Esophagus squamous epithelium (tissue), 4 donors: ENCODE measurements around the gene OAT.

Source experiments
- CTCF ChIP-seq, 6 experiments: fragments of 450-650 bp in 4 of 6; fragments of 200-600 bp in 2 of 6; sonication (generic) in 2 of 6; IDR thresholded peaks; one replicate each; pipeline ENCODE4 v1.5.1; 2016 to 2019; ENCODE audit warnings: antibody characterized with exemption in 6 of 6, mild to moderate bottlenecking in 4 of 6, moderate library complexity in 4 of 6
- POLR2A ChIP-seq, 4 donors: fragments of 450-650 bp; IDR thresholded peaks; one replicate each; pipeline ENCODE4 v1.6.1; 2017; ENCODE audit warnings: antibody characterized with exemption in 4 of 4, mild to moderate bottlenecking in 4 of 4, moderate library complexity in 3 of 4

- no peak for TF ChIP-seq POLR2A (IDR thresholded peaks at IDR 0.05)
- TF ChIP-seq CTCF (IDR thresholded peaks at IDR 0.05): no peak
Observed at GRCh38 chr10:124384172-124384571, 34.6 kb downstream of the OAT start.
